ENCODE results near the gene MACC1. TPM values are rescaled to one million over a fixed set of nuclear protein-coding genes. Genes with fewer than 3 reads are reported as not detected.

MACC1 gene
- total and polyA plus RNA-seq, 2 of the 13 experiments (the other 11 are each of a cell fraction or from before 2014, with no cell fraction given): 0.04 TPM; not detected in 1

GRCh38 chr7:20189852-20190251 lies 27.3 kb downstream of the MACC1 start:
- no peak overlapping the region for H3K27ac ChIP-seq (ENCODE audit: extremely low read length, insufficient read depth, low read length)
- ChIA-PET CTCF (ENCODE audit: low intra/inter-chr PET ratio, low total read pairs) (no interaction called here), POLR2A (no interaction called here)
- no peak for FAIRE-seq
- H3K4me3 ChIP-seq (replicated peaks in 1 of 3; ENCODE audit: insufficient read depth in 1 of 3, low read depth in 2 of 3, low read length in 3 of 3): no peak overlapping the region
- BruUV-seq (replicated peaks): no TSS peak
- peaks cover 4% of the 10 kb centered on the region for H3K9me3 ChIP-seq (ENCODE audit: low read length)
- TF ChIP-seq ZNF768 (CRISPR knock-in tag; IDR thresholded peaks at IDR 0.05): no peak
- TF ChIP-seq ZNF124 (CRISPR knock-in tag; IDR thresholded peaks at IDR 0.05): no peak
- no peak for TF ChIP-seq KLF9 (CRISPR knock-in tag; IDR thresholded peaks at IDR 0.05; ENCODE audit: low read depth)
- no peak for TF ChIP-seq RERE (CRISPR knock-in tag; IDR thresholded peaks at IDR 0.05; ENCODE audit: low read depth)
- peak; percentile 82 for TF ChIP-seq ZNF264 (CRISPR knock-in tag; IDR thresholded peaks at IDR 0.05)
- H2AFZ ChIP-seq (ENCODE audit: low read length): no peak overlapping the region
- H3K4me1 ChIP-seq (ENCODE audit: insufficient read depth, low read length): no peaks in the 10 kb centered on the region
- no peak overlapping the region for H3K9ac ChIP-seq (ENCODE audit: insufficient read depth, low read depth, low read length)
- no peak for DNase-seq (ENCODE audit: low spot score)
- no peaks in the 10 kb centered on the region for H3K27me3 ChIP-seq (ENCODE audit: control insufficient read depth in 1 of 2, insufficient read depth in 2 of 2, low read length in 2 of 2)
- no peaks in the 10 kb centered on the region for H3K36me3 ChIP-seq (replicated peaks in 1 of 2; ENCODE audit: control insufficient read depth in 1 of 2, insufficient read depth in 2 of 2, low read length in 2 of 2)
- intact Hi-C loops (cut with micrococcal nuclease; ENCODE audit: unreplicated experiment): no loop called here
- no peaks in the 10 kb centered on the region for H3K79me2 ChIP-seq (ENCODE audit: insufficient read depth, low read length)
- ATAC-seq: no peak
- no peaks in the 10 kb centered on the region for H4K20me1 ChIP-seq (ENCODE audit: insufficient read depth, low read length)
- H3K4me2 ChIP-seq (ENCODE audit: low read depth, low read length): no peak overlapping the region
- in situ Hi-C loops (cut with HindIII; ENCODE audit: extremely low pct_ligation_motif_present, low pct_unique_long_range_greater_than_20kb): no loop called here
